K562 (cell line): Measurements from ENCODE around the gene PRMT7. TPM values are rescaled to one million over a fixed set of nuclear protein-coding genes. Genes with fewer than 3 reads are reported as not detected.
A peak's percentile ranks its signal among the peaks of the same experiment; 100 is the strongest.

ENCODE experiments used
- CEBPB ChIP-seq: fragments of 450-650 bp; IDR thresholded peaks from 2 replicates; pipeline ENCODE4 v1.6.1; 2016; ENCODE audit warnings: missing genetic modification characterization, missing compliant biosample characterization
- CEBPG ChIP-seq, 3 experiments: fragments of 200-800 bp in 1 of 3; sonication (Bioruptor generic) in 1 of 3; sonication (generic) in 1 of 3; formaldehyde crosslinking in 1 of 3; IDR thresholded peaks in 2 of 3; conservative IDR thresholded peaks in 1 of 3; 2 replicates each; pipeline versions ENCODE4 v1.6.1 to v1.8.0; 2016 to 2022; ENCODE audit warnings: missing compliant biosample characterization in 2 of 3, missing genetic modification characterization in 2 of 3, mild to moderate bottlenecking in 1 of 3, missing genetic modification reagents in 1 of 3
- DIDO1 ChIP-seq: fragments of 450-650 bp; IDR thresholded peaks from 2 replicates; pipeline ENCODE4 v1.6.1; 2016; ENCODE audit warnings: low read depth, missing biosample characterization, missing genetic modification characterization
- FIP1L1 ChIP-seq: fragments of 200-400 bp; formaldehyde crosslinking; IDR thresholded peaks from 2 replicates; pipeline ENCODE4 v1.6.1; 2018; ENCODE audit warnings: mild to moderate bottlenecking, low read depth, low read length; ENCODE audit not compliant: poor library complexity, severe bottlenecking
- FOXK2 ChIP-seq, 2 experiments: fragments of 450-650 bp; IDR thresholded peaks in 1 of 2; conservative IDR thresholded peaks in 1 of 2; 2 replicates each; pipeline ENCODE4 v1.6.1; 2016; ENCODE audit warnings: low read depth in 2 of 2, mild to moderate bottlenecking in 1 of 2
- FUS ChIP-seq: fragments of 200-400 bp; formaldehyde crosslinking; optimal IDR thresholded peaks from 2 replicates; pipeline ENCODE3; 2017; ENCODE audit warnings: low read depth, low read length
- HINFP ChIP-seq: fragments of 450-650 bp; conservative IDR thresholded peaks from 2 replicates; pipeline ENCODE4 v1.6.1; 2016; ENCODE audit warnings: missing genetic modification characterization, low read depth, mild to moderate bottlenecking, control low read depth, missing compliant biosample characterization
- HMBOX1 ChIP-seq: sonication (generic); IDR thresholded peaks from 2 replicates; pipeline ENCODE4 v1.6.1; 2016
- KDM1A ChIP-seq, 2 experiments: fragments of 450-650 bp; IDR thresholded peaks; 2 replicates each; pipeline ENCODE4 v1.6.1; 2016; ENCODE audit warnings: mild to moderate bottlenecking in 2 of 2
- MLX ChIP-seq, 2 experiments: fragments of 450-650 bp in 1 of 2; sonication (generic) in 1 of 2; formaldehyde crosslinking; conservative IDR thresholded peaks; 2 replicates each; pipeline versions ENCODE4 v1.4.0 to v1.8.1; 2020 to 2022; ENCODE audit warnings: mild to moderate bottlenecking in 1 of 2, missing genetic modification reagents in 1 of 2
- MXI1 ChIP-seq: IDR thresholded peaks from 2 replicates; pipeline ENCODE4 v1.6.1; 2011; ENCODE audit warnings: low read depth, mild to moderate bottlenecking, improper control_type of control experiment, low read length
- RBM39 ChIP-seq: fragments of 200-400 bp; formaldehyde crosslinking; optimal IDR thresholded peaks from 2 replicates; pipeline ENCODE3; 2018; ENCODE audit warnings: low read depth, low read length
- RERE ChIP-seq: sonication (generic); formaldehyde crosslinking; IDR thresholded peaks from 2 replicates; pipeline ENCODE4 v1.8.0; 2023; ENCODE audit warnings: missing genetic modification reagents, mild to moderate bottlenecking, borderline replicate concordance
- TOE1 ChIP-seq, 2 experiments: fragments of 450-650 bp in 1 of 2; sonication (generic) in 1 of 2; formaldehyde crosslinking in 1 of 2; IDR thresholded peaks; 2 replicates each; pipeline versions ENCODE4 v1.7.1 to v1.8.0; 2016 to 2022; ENCODE audit warnings: borderline replicate concordance in 2 of 2, mild to moderate bottlenecking in 2 of 2, antibody characterized with exemption in 1 of 2, inconsistent platforms in 1 of 2, low read depth in 1 of 2, missing genetic modification reagents in 1 of 2, moderate library complexity in 1 of 2
- ZBED1 ChIP-seq: IDR thresholded peaks from 2 replicates; pipeline ENCODE4 v1.6.1; 2014
- ZKSCAN1 ChIP-seq: fragments of 150-350 bp; IDR thresholded peaks from 2 replicates; pipeline ENCODE4 v1.6.1; 2016; ENCODE audit warnings: low read depth, low read length
- ZNF551 ChIP-seq: fragments of 250-450 bp; sonication (Bioruptor Pico); IDR thresholded peaks from 2 replicates; pipeline ENCODE4 v1.5.0; 2021; ENCODE audit warnings: mild to moderate bottlenecking, moderate library complexity
- polyA plus RNA-seq, 8 experiments: library from polyadenylated mRNA; depleted of rRNA in 4 of 8; stranded (reverse) in 5 of 8; unstranded in 3 of 8; fragments of >200 nt; fragmentation: Nextera tagmentation in 2 of 8; fragmentation: Illumina TruSeq in 1 of 8; extraction: Ambion mirVana in 2 of 8; extraction: Trizol in 1 of 8; gene quantifications; 2 replicates each; pipeline versions ENCODE4 v1.2.1 to v1.2.3, GENCODE V29; 2011 to 2014; ENCODE audit warnings: inconsistent platforms in 1 of 8, missing spikeins in 1 of 8
- total RNA-seq, 7 experiments: library from RNA; depleted of rRNA in 6 of 7; stranded (reverse); fragments of >200 nt in 6 of 7; fragmentation: Illumina TruSeq in 2 of 7; extraction: Trizol in 2 of 7; gene quantifications; 2 replicates each; pipeline versions ENCODE4 v1.2.1 to v1.2.3, GENCODE V29; 2011 to 2021; ENCODE audit warnings: low replicate concordance in 1 of 7

The PRMT7 gene
- total and polyA plus RNA-seq, 9 of the 15 experiments (the other 6 are each of a cell fraction or from before 2014, with no cell fraction given): 6.4 to 88.8 (median 73.1) TPM

GRCh38 chr16:68265078-68265920 lies 45.5 kb upstream of the PRMT7 start (continued):
- TF ChIP-seq CEBPG (CRISPR knock-in tag; IDR thresholded peaks at IDR 0.05): no peak; the same call in 1 of the 2 replicates
- peak in 1 of 2 experiments; percentile 56; a peak in 2 of 4 replicates for TF ChIP-seq CEBPG (tag; conservative IDR thresholded peaks at IDR 0.05 in 1 of 2, IDR thresholded peaks at IDR 0.05 in 1 of 2)
- TF ChIP-seq MXI1: no peak
- peak; percentile 83 for TF ChIP-seq CEBPB (tag)
- no peak for TF ChIP-seq FOXK2 (conservative IDR thresholded peaks at IDR 0.05 in 1 of 2, IDR thresholded peaks at IDR 0.05 in 1 of 2; ENCODE audit: low read depth in 2 of 2)
- TF ChIP-seq TOE1 (IDR thresholded peaks at IDR 0.05; ENCODE audit: borderline replicate concordance): no peak; the same call in 1 of the 2 replicates
- TF ChIP-seq TOE1 (CRISPR knock-in tag; IDR thresholded peaks at IDR 0.05; ENCODE audit: borderline replicate concordance, low read depth): 0 out of 2 replicates have a peak, but pooled peaks have one; percentile 5
- TF ChIP-seq ZBED1: no peak
- no peak for TF ChIP-seq RBM39
- 0 out of 2 replicates have a peak, but pooled peaks have one; percentile 60 for TF ChIP-seq RERE (CRISPR knock-in tag)
- TF ChIP-seq ZKSCAN1: no peak
- no peak for TF ChIP-seq HINFP
- no peak for TF ChIP-seq HMBOX1
- TF ChIP-seq MLX (CRISPR knock-in tag; conservative IDR thresholded peaks at IDR 0.05): no peak
- peak; percentile 35 to 41; a peak in 2 of 4 replicates for TF ChIP-seq KDM1A (IDR thresholded peaks at IDR 0.05)
- TF ChIP-seq ZNF551 (CRISPR knock-in tag): no peak
- no peak for TF ChIP-seq FIP1L1
- TF ChIP-seq FUS: no peak
- TF ChIP-seq DIDO1 (tag): no peak
